ENCODE data around the gene CAMKK1.
"Not testable (repeated sequence)": the region's sequence is repeated elsewhere in the genome, so short reads cannot be mapped to it uniquely, and the experiment has no call there.

Gene CAMKK1

DNA sequence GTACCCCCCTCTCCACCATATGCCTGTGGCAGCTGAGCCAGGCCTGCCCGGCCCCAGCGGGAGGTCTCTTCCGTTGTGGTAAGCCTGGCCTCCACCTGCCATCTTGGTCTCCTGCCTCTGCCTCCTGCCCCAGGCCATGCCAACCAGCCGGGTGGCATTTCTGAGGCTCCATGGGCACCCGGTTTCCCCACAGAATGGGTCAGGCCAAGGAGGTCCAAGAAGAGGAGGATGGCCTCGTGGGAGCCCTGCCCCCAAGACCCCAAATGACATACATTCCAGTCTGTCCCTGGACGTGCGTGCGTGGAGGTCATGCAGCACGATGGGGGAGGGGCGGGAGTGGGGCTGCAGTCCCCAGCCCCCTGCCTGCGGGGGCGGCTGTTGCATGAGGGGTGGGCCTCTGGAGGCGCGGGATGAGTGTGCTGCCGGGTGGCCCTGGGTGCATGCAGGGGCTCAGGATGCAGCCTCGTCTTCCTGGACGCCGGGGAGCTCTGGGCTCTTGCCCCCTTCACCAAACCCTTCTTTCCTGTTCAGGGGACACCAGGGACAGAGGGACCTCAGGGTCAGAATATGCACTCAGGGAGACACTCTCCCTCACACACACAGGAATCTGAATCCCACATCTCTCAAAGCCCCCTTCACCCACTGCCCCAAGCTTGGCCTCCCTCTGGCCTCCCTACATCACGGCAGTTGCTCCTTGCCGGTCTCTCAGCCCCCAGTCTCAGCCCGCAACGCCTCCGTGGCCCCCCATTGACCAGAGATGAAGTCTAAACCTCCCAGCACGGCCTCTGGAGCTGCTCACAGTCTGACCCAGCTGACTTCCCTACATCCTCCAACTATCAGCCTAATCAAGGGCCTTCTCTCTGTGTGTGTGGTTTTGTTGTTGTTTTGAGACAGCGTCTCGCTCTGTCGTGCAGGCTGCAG, 30.8 kb downstream of the CAMKK1 start:
- no peak overlapping the region for H3K27ac ChIP-seq
- H3K9me3 ChIP-seq, result no peaks in the 10 kb centered on the region
- H3K4me3 ChIP-seq (ENCODE audit: low read depth in 1 of 2, low read length in 1 of 2), result no peak overlapping the region
- H3K36me3 ChIP-seq, result peaks cover 34% of the 10 kb centered on the region
- no peaks in the 10 kb centered on the region for H3K27me3 ChIP-seq
- H3K4me1 ChIP-seq (ENCODE audit: control insufficient read depth in 1 of 2, insufficient read depth in 1 of 2, low read depth in 1 of 2, low read length in 1 of 2), result no peaks in the 10 kb centered on the region
- TF ChIP-seq, protein P1, sequence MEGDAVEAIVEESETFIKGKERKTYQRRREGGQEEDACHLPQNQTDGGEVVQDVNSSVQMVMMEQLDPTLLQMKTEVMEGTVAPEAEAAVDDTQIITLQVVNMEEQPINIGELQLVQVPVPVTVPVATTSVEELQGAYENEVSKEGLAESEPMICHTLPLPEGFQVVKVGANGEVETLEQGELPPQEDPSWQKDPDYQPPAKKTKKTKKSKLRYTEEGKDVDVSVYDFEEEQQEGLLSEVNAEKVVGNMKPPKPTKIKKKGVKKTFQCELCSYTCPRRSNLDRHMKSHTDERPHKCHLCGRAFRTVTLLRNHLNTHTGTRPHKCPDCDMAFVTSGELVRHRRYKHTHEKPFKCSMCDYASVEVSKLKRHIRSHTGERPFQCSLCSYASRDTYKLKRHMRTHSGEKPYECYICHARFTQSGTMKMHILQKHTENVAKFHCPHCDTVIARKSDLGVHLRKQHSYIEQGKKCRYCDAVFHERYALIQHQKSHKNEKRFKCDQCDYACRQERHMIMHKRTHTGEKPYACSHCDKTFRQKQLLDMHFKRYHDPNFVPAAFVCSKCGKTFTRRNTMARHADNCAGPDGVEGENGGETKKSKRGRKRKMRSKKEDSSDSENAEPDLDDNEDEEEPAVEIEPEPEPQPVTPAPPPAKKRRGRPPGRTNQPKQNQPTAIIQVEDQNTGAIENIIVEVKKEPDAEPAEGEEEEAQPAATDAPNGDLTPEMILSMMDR (IDR thresholded peaks at IDR 0.05), result no peak

DNA sequence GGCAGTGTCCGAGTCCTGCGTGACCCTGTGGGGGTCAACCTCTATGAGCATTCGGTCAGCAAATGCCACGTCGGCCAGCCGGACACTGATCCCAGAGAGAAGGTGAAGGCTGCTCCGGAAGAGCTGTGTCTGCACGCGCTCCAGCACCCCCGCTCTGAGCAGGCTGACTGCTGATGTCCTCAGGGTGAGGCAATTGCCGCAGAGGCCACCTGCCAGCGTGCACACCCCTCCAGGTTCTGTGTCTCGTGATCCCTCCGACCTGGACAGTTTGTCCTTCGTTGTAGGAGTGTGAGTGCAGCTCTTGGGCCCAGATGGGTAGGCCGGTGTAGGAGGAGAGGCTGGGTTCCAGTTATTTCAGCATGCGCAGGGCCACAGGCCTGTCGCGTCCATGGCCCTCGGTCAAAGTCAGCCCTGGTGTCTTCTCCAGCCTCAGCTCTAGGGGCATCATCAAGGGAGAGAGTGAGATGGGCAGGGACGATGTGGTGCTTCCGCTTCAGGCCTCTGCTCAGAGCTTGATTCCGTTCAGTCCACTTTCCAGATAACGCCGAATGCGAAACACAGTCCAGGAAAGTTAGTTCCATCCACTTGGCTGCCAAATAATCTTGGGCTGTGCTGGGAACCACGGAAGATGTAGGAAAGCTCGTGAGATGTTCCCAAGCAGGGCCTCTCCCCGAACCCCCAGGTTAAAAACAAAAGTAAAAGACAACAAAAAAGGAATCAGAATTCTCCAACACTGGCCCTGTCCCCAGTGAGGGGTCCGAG, 31.7 kb downstream of the CAMKK1 start:
- Histone ChIP-seq H3K4me3 (ENCODE audit: low read depth in 1 of 2, low read length in 1 of 2) (no peak overlapping the region), H3K27ac (no peak overlapping the region), H3K4me1 (ENCODE audit: control insufficient read depth in 1 of 2, insufficient read depth in 1 of 2, low read depth in 1 of 2, low read length in 1 of 2) (no peaks in the 10 kb centered on the region), H3K9me3 (no peaks in the 10 kb centered on the region), H3K36me3 (peaks cover 34% of the 10 kb centered on the region), H3K27me3 (no peaks in the 10 kb centered on the region)
- TF ChIP-seq, protein P1 (IDR thresholded peaks at IDR 0.05), result no peak

DNA sequence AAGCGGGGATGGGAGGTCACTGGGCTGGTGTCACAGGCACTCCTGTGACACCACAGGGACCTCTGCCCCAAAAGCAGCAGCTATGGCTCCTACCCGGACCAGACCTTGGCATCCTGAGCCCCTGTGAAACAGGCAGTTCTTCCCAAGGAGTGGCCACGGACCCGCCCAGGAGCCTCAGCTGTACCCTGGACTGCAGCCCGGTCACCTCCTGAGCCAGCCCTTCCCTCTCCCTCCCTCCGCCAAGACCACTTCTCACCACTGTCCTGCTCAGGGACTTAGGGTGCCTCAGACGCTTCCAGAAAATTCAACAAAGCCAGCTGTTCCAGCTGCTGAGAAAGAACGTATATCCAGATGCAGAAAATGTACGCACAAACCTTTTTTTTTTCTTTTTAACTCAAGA, 32.9 kb downstream of the CAMKK1 start:
- H3K4me1 ChIP-seq (ENCODE audit: control insufficient read depth in 1 of 2, insufficient read depth in 1 of 2, low read depth in 1 of 2, low read length in 1 of 2), result no peaks in the 10 kb centered on the region
- no peak overlapping the region for H3K4me3 ChIP-seq (ENCODE audit: low read depth in 1 of 2, low read length in 1 of 2)
- H3K36me3 ChIP-seq, result peaks cover 25% of the 10 kb centered on the region
- H3K27ac ChIP-seq, result no peak overlapping the region
- no peaks in the 10 kb centered on the region for H3K9me3 ChIP-seq
- TF ChIP-seq, protein P1 (IDR thresholded peaks at IDR 0.05), result no peak
- H3K27me3 ChIP-seq, result no peaks in the 10 kb centered on the region

DNA sequence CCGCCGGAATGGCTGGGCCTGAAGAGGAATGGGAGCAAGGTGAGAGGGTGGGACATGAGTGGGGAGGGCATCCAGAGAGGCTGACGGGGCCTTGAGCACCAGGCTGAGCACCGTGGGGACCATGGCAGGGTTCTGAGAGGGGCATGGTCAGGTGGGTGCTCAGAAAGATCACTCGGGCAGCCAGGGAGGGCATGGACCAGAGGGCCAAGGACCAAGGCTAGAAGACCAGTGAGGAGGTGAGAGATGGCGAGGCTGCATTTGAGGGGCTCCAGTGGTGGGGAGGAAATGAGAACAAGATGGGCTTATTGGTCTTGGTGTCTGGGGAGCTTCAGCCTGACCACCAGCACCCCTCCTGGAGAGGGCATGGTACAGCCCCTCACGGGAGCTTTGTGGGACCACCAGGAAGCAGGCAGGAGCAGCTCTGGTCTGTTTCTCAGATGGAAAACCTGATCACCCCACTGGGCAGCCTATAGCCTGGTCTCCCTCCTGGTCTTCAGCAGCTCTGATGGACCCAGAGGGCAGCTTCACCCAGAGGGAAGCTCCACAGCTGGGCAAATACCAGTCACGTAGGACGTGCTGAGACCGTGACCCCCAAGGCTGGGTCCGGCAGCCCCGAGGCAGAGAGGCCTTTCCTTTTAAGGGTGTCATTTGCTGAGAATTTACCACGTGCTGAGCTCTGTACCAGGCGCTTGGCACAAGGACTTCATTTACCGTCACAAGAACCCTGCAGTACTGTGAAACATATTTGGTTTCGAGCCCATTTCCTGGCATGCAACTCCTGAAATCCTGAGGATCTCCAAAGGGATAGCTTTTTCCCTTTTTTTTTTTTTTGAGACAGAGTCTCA, 35.4 kb downstream of the CAMKK1 start:
- Histone ChIP-seq H3K27me3 (no peaks in the 10 kb centered on the region), H3K9me3 (no peaks in the 10 kb centered on the region), H3K4me3 (ENCODE audit: low read depth in 1 of 2, low read length in 1 of 2) (no peak overlapping the region)

DNA sequence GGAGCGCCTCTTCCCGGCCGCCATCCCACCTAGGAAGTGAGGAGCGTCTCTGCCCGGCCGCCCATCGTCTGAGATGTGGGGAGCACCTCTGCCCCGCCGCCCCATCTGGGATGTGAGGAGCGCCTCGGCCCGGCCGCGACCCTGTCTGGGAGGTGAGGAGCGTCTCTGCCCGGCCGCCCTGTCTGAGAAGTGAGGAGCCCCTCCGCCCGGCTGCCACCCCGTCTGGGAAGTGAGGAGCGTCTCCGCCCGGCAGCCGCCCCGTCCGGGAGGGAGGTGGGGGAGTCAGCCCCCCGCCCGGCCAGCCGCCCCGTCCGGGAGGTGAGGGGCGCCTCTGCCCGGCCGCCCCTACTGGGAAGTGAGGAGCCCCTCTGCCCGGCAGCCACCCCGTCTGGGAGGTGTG, 38.6 kb downstream of the CAMKK1 start:
- H3K4me3 ChIP-seq (ENCODE audit: low read depth in 1 of 2, low read length in 1 of 2); H3K36me3 ChIP-seq; H3K27ac ChIP-seq; H3K9me3 ChIP-seq; H3K27me3 ChIP-seq; H3K4me1 ChIP-seq (ENCODE audit: control insufficient read depth in 1 of 2, insufficient read depth in 1 of 2, low read depth in 1 of 2, low read length in 1 of 2): not testable (repeated sequence)

More for the DNA sequence above, 35.4 kb downstream of the CAMKK1 start:
- H3K36me3 ChIP-seq, result peaks cover 19% of the 10 kb centered on the region
- no peak overlapping the region for H3K27ac ChIP-seq
- TF ChIP-seq, protein P1 (IDR thresholded peaks at IDR 0.05), result no peak
- no peaks in the 10 kb centered on the region for H3K4me1 ChIP-seq (ENCODE audit: control insufficient read depth in 1 of 2, insufficient read depth in 1 of 2, low read depth in 1 of 2, low read length in 1 of 2)

Measured in neutrophil (primary cell).